A549 (cell line): Measurements from ENCODE around the gene STAMBPL1. TPM values are rescaled to one million over a fixed set of nuclear protein-coding genes. Genes with fewer than 3 reads are reported as not detected.

Experiments
- ATAC-seq, 2 experiments: fragments of 200-7000 bp in 1 of 2; fragments of >200 bp in 1 of 2; cut with Nextera tagmentation in 1 of 2; cut with Tn5 transposase in 1 of 2; 3 replicates each; pipeline versions ENCODE4 v1.8.0 to v1.9.1; 2018 to 2020; ENCODE audit warnings: mild to moderate bottlenecking in 1 of 2, moderate library complexity in 1 of 2
- CTCF ChIA-PET: fragments of 300-600 bp; sonication (Branson Sonifier 250); formaldehyde crosslinking; extraction: SDS; loops from one replicate; lab custom pipeline; 2021; ENCODE audit warnings: antibody characterized with exemption, inconsistent platforms; lab: Yijun Ruan, JAX
- POLR2A ChIA-PET: fragments of 350-600 bp; formaldehyde crosslinking; extraction: SDS; loops from one replicate; lab custom pipeline; 2021; ENCODE audit warnings: antibody characterized with exemption, inconsistent platforms; lab: Yijun Ruan, JAX
- DNase-seq, 2 experiments: peaks; one replicate each; pipeline versions ENCODE4 v3.0.0 to v3.0.0-alpha.2; 2011 to 2016; ENCODE audit warnings: low read depth in 1 of 2, low spot score in 1 of 2
- FAIRE-seq: peaks from 2 replicates; lab custom pipeline; 2011; peaks lifted over from hg19 to GRCh38; lab: Jason Lieb, UNC
- H3K27ac ChIP-seq, 2 experiments: fragments of >200 bp; sonication (Bioruptor Twin); formaldehyde crosslinking; 3 replicates each; pipeline ENCODE4 v1.5.1; 2016 to 2017
- H3K4me1 ChIP-seq: fragments of >200 bp; sonication (Bioruptor Twin); formaldehyde crosslinking; 3 replicates; pipeline ENCODE4 v1.6.1; 2016
- H3K4me2 ChIP-seq: fragments of >200 bp; sonication (Bioruptor Twin); formaldehyde crosslinking; 3 replicates; pipeline ENCODE4 v1.6.1; 2016
- H3K4me3 ChIP-seq: fragments of >200 bp; sonication (Bioruptor Twin); formaldehyde crosslinking; 3 replicates; pipeline ENCODE4 v1.5.1; 2016
- H3K9me3 ChIP-seq: fragments of >200 bp; sonication (Bioruptor Twin); formaldehyde crosslinking; 3 replicates; pipeline ENCODE4 v1.6.1; 2016
- CBX2 ChIP-seq: fragments of 200-600 bp; sonication (generic); IDR thresholded peaks from 2 replicates; pipeline ENCODE4 v1.6.1; 2016; ENCODE audit warnings: low read depth, mild to moderate bottlenecking, borderline replicate concordance
- CEBPB ChIP-seq, 2 experiments: fragments of >200 bp in 1 of 2; sonication (Bioruptor Twin) in 1 of 2; formaldehyde crosslinking in 1 of 2; IDR thresholded peaks; 2 replicates each; pipeline ENCODE4 v1.6.1; 2012 to 2016
- CHD2 ChIP-seq: fragments of 150-350 bp; IDR thresholded peaks from 2 replicates; pipeline ENCODE4 v1.6.1; 2014; ENCODE audit warnings: low read length; ENCODE audit not compliant: partially characterized antibody
- CTCF ChIP-seq: fragments of >200 bp; sonication (Bioruptor Twin); formaldehyde crosslinking; IDR thresholded peaks from 3 replicates; pipeline ENCODE4 v1.5.1; 2016
- EHMT2 ChIP-seq: fragments of 200-600 bp; sonication (generic); IDR thresholded peaks from 2 replicates; pipeline ENCODE4 v1.6.1; 2016; ENCODE audit warnings: antibody characterized with exemption, low read depth, mild to moderate bottlenecking, moderate library complexity
- ELK1 ChIP-seq: fragments of 150-350 bp; IDR thresholded peaks from 2 replicates; pipeline ENCODE4 v1.6.1; 2014; ENCODE audit warnings: low read depth, mild to moderate bottlenecking, low read length
- ESRRA ChIP-seq: fragments of 150-350 bp; IDR thresholded peaks from 2 replicates; pipeline ENCODE4 v1.6.1; 2014; ENCODE audit warnings: mild to moderate bottlenecking, low read length, borderline replicate concordance
- FOXS1 ChIP-seq: fragments of 250-450 bp; sonication (Bioruptor Pico); IDR thresholded peaks from 2 replicates; pipeline ENCODE4 v1.5.0; 2020; ENCODE audit warnings: mild to moderate bottlenecking, moderate library complexity
- GATA3 ChIP-seq: IDR thresholded peaks from 2 replicates; pipeline ENCODE4 v1.6.1; 2012; ENCODE audit warnings: borderline replicate concordance
- HES2 ChIP-seq: fragments of >200 bp; sonication (Bioruptor Twin); formaldehyde crosslinking; IDR thresholded peaks from 2 replicates; pipeline ENCODE4 v1.6.1; 2016
- HEYL ChIP-seq: fragments of 250-450 bp; sonication (Bioruptor Pico); IDR thresholded peaks from 2 replicates; pipeline ENCODE4 v1.8.0; 2021; ENCODE audit warnings: mild to moderate bottlenecking, moderate library complexity
- HMGXB4 ChIP-seq: fragments of 250-450 bp; sonication (Bioruptor Pico); IDR thresholded peaks from 2 replicates; pipeline ENCODE4 v1.5.0; 2021; ENCODE audit warnings: mild to moderate bottlenecking, moderate library complexity, borderline replicate concordance
- KDM1A ChIP-seq: fragments of 200-600 bp; sonication (generic); IDR thresholded peaks from 2 replicates; pipeline ENCODE4 v1.6.1; 2016; ENCODE audit warnings: low read depth, mild to moderate bottlenecking
- KDM5A ChIP-seq: fragments of 200-600 bp; sonication (generic); IDR thresholded peaks from 2 replicates; pipeline ENCODE4 v1.6.1; 2016; ENCODE audit warnings: antibody characterized with exemption, mild to moderate bottlenecking
- MAX ChIP-seq: IDR thresholded peaks from 2 replicates; pipeline ENCODE4 v1.6.1; 2012
- PBX3 ChIP-seq: IDR thresholded peaks from 2 replicates; pipeline ENCODE4 v1.6.1; 2012
- POLR2A ChIP-seq: IDR thresholded peaks from 2 replicates; pipeline ENCODE4 v1.6.1; 2012; ENCODE audit warnings: mild to moderate bottlenecking, low read length
- POLR2AphosphoS2 ChIP-seq: conservative IDR thresholded peaks from 2 replicates; pipeline ENCODE4 v1.6.1; 2012; ENCODE audit warnings: low read length, improper control_type of control experiment, inconsistent platforms
- RAD21 ChIP-seq, 2 experiments: fragments of >200 bp in 1 of 2; sonication (Bioruptor Twin) in 1 of 2; formaldehyde crosslinking in 1 of 2; IDR thresholded peaks in 1 of 2; conservative IDR thresholded peaks in 1 of 2; 2 replicates in 1 of 2; 3 replicates in 1 of 2; pipeline ENCODE4 v1.6.1; 2012 to 2018; ENCODE audit warnings: inconsistent platforms in 1 of 2
- RARB ChIP-seq: fragments of 250-450 bp; sonication (Bioruptor Pico); IDR thresholded peaks from 2 replicates; pipeline ENCODE4 v1.8.0; 2021; ENCODE audit warnings: mild to moderate bottlenecking, moderate library complexity
- RCOR1 ChIP-seq: fragments of 150-350 bp; IDR thresholded peaks from 2 replicates; pipeline ENCODE4 v1.6.1; 2014; ENCODE audit warnings: antibody characterized with exemption, low read length, low read depth
- SMC3 ChIP-seq: fragments of >200 bp; sonication (Bioruptor Twin); formaldehyde crosslinking; IDR thresholded peaks from 3 replicates; pipeline ENCODE4 v1.6.1; 2018; ENCODE audit warnings: inconsistent platforms
- TP53 ChIP-seq: fragments of 250-450 bp; sonication (Bioruptor Pico); IDR thresholded peaks from 2 replicates; pipeline ENCODE4 v1.5.0; 2021; ENCODE audit warnings: mild to moderate bottlenecking, moderate library complexity
- ZNF302 ChIP-seq: fragments of 250-450 bp; sonication (Bioruptor Pico); IDR thresholded peaks from 2 replicates; pipeline ENCODE4 v1.9.0; 2021; ENCODE audit warnings: inconsistent platforms, mild to moderate bottlenecking, moderate library complexity
- ZSCAN20 ChIP-seq: fragments of 250-450 bp; sonication (Bioruptor Pico); IDR thresholded peaks from 2 replicates; pipeline ENCODE4 v1.8.0; 2022; ENCODE audit warnings: mild to moderate bottlenecking, moderate library complexity
- WGBS: methylation state at CpG from one replicate; pipeline ENCODE4 v1.1.6; 2017; ENCODE audit errors: missing lambda C conversion rate; 5-methylcytosine and 5-hydroxymethylcytosine counted together
- polyA plus RNA-seq, 4 experiments: library from polyadenylated mRNA; depleted of rRNA in 3 of 4; stranded (reverse); fragments of >200 nt; fragmentation: RNase III in 1 of 4; extraction: RNeasy Plus Mini Kit Qiagen cat#74134 plus additional on column Dnase treatment in 1 of 4; gene quantifications; 2 replicates in 3 of 4; 3 replicates in 1 of 4; pipeline ENCODE4 v1.2.3, GENCODE V29; 2011 to 2017

STAMBPL1 gene
- polyA plus RNA-seq, 2 of the 4 experiments (the other 2 are of a cell fraction), result 29.0 to 32.1 TPM

- no peak for TF ChIP-seq POLR2A
Measured at GRCh38 chr10:88958721-88959120, 78.7 kb downstream of the STAMBPL1 start (continued).

- no peaks in the 10 kb centered on the region for H3K9me3 ChIP-seq
- WGBS, result 80% methylated on average over 1 of the region's 1 CpG
- TF ChIP-seq CEBPB (IDR thresholded peaks at IDR 0.05) (no peak), CHD2 (no peak), KDM5A (no peak), GATA3 (no peak), FOXS1 (CRISPR knock-in tag) (no peak), SMC3 (no peak), POLR2AphosphoS2 (no peak)
- no peak overlapping the region for H3K4me3 ChIP-seq
- H3K4me1 ChIP-seq, result no peaks in the 10 kb centered on the region
- H3K4me2 ChIP-seq, result no peak overlapping the region
- DNase-seq, result no peak
- no peak overlapping the region for H3K27ac ChIP-seq
- no peak for ATAC-seq
- CTCF ChIA-PET, result interaction anchor here (1.2 kb wide), 1 partner anchor 11 kb away, joined by 5 read pairs; no protein-coding TSS in a partner anchor
- no peak for FAIRE-seq
- POLR2A ChIA-PET, result no interaction called here
Measured at GRCh38 chr10:88960802-88961201, 80.8 kb downstream of the STAMBPL1 start.

- TF ChIP-seq ESRRA (no peak), HES2 (no peak), CEBPB (IDR thresholded peaks at IDR 0.05) (no peak), KDM1A (no peak), ELK1 (no peak), PBX3 (no peak), CTCF (no peak), HEYL (CRISPR knock-in tag) (no peak), CBX2 (no peak), ZNF302 (no peak), MAX (no peak), TP53 (CRISPR knock-in tag) (no peak), CHD2 (no peak), HMGXB4 (CRISPR knock-in tag) (no peak), RCOR1 (no peak), KDM5A (no peak), RAD21 (conservative IDR thresholded peaks at IDR 0.05 in 1 of 2, IDR thresholded peaks at IDR 0.05 in 1 of 2) (no peak), RARB (CRISPR knock-in tag) (no peak), EHMT2 (no peak), ZSCAN20 (CRISPR knock-in tag) (no peak)
- Histone ChIP-seq H3K4me2 (no peak overlapping the region), H3K27ac (no peak overlapping the region), H3K4me1 (no peaks in the 10 kb centered on the region), H3K4me3 (no peak overlapping the region), H3K9me3 (no peaks in the 10 kb centered on the region)
- ATAC-seq (no peak), FAIRE-seq (no peak), DNase-seq (no peak)
- POLR2A ChIA-PET, result no interaction called here
- CTCF ChIA-PET, result interaction anchor here (1.2 kb wide), 1 partner anchor 11 kb away, joined by 5 read pairs; no protein-coding TSS in a partner anchor
Measured at GRCh38 chr10:88961266-88961665, 81.2 kb downstream of the STAMBPL1 start.
